Cerebellar cortex (tissue), 1 donor: Measurements from ENCODE around the gene LRP1B.

Source experiments
- DNase-seq: peaks from one replicate; pipeline ENCODE4 v3.0.0-alpha.2; 2015; ENCODE audit warnings: low spot score

LRP1B gene

GRCh38 chr2:141118836-141119235 is 1012.0 kb downstream of the LRP1B start:
- DNase-seq = no peak

DNA sequence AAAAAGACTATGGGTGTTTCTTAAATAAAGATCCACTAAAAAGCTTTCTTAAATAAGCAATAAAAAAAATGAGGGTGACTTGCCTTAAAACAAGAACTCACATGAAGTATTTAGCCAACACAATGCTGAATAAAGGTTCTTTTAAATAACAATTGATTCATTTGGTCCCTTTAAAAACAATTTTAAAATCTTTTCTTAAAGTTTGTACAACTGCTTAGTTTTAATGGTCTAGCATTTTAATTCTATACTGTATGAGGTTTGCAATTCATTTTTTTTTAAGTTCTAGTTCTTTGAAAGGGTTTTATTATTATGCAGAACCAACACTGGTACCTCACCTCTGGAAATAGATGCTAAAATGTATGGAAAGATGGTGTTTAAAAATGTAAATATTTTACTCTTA is 1017.5 kb downstream of the LRP1B start:
- DNase-seq = no peak

DNA sequence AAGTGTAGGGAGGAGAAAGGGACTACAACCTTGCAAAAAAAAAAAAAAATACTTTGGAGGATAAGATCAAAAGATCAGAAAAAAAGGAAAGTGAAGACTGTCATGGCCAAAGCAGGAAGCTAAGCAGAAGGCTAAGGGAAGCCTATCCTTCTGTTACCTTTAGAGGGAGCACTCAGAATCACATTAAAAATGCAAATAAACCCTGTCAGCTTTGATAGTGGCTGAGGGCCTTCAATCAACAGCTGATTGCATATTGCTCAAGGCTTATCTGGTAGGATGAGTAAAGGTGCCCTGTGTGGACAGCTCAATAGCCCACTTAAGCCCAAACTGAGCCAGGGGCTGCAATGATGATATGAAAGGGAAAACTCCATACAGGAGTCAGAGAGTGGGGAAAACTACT is 1021.2 kb downstream of the LRP1B start:
- DNase-seq = no peak

- DNase-seq = no peak
Measured at GRCh38 chr2:141105763-141106162, 1025.1 kb downstream of the LRP1B start.

DNA sequence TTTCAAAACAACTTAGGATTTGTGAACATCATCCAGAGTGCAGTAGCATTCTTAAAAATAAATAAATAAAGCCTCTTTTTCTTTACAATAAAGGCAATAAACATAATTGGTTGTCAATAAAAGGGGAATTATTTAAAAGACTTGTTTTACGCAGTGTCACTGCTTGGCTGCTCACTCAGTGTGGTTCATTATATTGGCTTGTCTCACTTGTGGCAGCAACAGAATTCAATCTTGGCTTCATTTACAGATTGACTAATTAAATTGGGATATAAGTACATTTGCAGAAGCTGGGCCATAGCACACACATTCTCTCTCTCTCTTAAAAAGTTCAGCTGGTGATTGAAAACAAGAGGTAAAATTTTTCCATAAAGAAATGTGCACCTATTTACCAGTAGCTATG is 1027.6 kb downstream of the LRP1B start:
- DNase-seq = no peak

- DNase-seq = no peak
Measured at GRCh38 chr2:141079231-141079630, 1051.6 kb downstream of the LRP1B start.

GRCh38 chr2:141075753-141076152 is 1055.1 kb downstream of the LRP1B start:
- DNase-seq = no peak

DNA sequence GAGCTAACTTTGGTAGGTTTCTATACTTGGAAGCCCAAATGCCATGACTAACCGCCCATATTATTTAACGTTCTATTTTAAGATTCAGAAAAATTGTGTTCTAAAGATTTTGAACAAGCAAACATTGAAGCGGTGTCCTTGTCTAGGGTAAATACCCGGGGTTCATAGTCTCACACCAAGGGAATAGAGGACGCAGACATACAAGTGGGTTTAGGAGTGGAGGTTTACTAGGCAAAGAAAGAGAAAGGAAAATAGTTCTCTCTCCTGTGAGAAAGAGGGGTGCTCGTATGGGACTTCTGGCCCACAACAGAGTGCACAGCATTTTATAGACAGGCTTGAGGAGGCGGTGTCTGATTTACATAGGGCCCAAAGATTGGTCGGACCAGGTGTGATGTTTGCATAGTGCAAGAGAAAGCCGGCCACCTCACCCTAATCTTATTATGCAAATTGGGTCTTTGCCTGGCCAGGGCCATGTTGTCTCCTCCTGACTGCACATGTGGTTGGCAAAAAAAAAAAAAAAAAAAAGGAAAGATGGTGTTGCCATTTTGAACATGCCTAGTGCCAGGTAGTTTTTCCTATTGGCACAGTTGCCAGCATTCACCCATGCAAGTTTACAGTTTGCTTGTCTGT is 1062.6 kb downstream of the LRP1B start:
- DNase-seq = no peak

DNA sequence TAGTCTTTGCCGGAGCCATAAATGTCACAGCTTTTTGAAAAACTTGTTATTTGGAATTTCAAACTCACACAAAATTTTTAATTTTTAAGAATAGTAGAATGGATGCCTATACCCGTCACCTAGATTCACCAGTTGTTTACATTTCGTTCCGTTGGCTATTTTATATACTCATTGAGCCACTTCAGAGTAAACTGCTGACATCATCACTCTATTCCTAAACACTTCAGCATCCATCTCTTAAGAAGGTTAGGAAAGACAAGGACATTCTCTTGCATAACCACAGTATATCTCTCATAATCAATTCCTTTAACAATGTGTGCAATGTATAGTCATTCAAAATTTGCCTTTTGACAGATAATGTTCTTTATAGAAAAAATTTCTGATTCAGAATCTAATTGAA is 1065.8 kb downstream of the LRP1B start:
- no peak for DNase-seq

GRCh38 chr2:141063406-141063805 is 1067.4 kb downstream of the LRP1B start:
- DNase-seq = no peak

- DNase-seq = no peak
Measured at GRCh38 chr2:141062443-141062842, 1068.4 kb downstream of the LRP1B start.

- DNase-seq = no peak
Measured at GRCh38 chr2:141062031-141062430, 1068.8 kb downstream of the LRP1B start.

GRCh38 chr2:141058556-141058955 is 1072.3 kb downstream of the LRP1B start:
- DNase-seq = no peak

- DNase-seq = no peak
Measured at GRCh38 chr2:141055531-141055930, 1075.3 kb downstream of the LRP1B start.

- no peak for DNase-seq
Measured at GRCh38 chr2:141048951-141049350, 1081.9 kb downstream of the LRP1B start.

GRCh38 chr2:141041281-141041680 is 1089.5 kb downstream of the LRP1B start:
- peak; percentile 12 for DNase-seq

GRCh38 chr2:141038341-141038740 is 1092.5 kb downstream of the LRP1B start:
- no peak for DNase-seq

DNA sequence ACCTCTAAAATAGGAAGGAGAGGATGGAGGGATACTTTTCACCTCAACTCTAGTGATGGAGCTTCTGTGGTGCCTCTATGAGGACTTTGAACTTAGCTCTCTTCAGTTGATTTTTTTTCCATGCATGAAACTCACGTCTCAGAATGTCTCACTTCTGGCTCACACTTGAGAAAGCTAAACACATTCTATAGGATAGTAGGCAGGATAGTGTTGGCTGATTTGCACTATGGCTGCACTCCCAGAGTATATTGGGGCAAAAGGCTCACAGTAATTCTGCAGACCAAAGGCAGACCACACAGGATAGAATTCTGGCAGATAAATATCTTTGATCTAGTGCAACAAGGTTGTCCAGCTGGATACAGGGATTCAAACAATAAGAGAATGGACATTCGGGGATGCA is 1093.5 kb downstream of the LRP1B start:
- no peak for DNase-seq

DNA sequence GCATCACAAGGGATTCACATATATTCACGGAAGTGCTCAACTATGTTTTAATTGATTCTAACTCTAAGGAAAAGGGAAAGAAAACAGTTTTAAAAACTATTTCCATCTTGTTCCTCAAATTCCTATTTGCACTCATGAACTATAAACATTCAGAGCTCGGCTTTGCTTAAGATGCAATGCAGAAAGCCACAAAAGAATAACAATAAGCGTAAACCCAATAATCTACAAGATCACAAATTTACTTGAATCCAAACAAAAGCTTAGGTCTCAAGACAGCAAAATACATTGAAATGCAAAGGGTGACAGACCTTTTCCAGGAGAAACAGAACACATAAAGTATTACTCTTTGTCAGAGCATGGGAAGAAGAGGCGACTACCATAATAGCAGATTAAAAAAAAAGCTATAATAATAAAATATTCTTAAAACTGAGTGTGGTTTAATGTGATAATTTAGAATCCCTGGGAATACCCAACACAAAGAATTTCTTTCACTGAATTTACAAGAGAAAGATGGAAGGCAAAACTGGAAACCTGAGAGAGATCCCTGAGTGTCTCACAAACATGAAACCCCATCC is 1094.9 kb downstream of the LRP1B start:
- DNase-seq = no peak

GRCh38 chr2:141029428-141030078 is 1101.3 kb downstream of the LRP1B start:
- no peak for DNase-seq

DNA sequence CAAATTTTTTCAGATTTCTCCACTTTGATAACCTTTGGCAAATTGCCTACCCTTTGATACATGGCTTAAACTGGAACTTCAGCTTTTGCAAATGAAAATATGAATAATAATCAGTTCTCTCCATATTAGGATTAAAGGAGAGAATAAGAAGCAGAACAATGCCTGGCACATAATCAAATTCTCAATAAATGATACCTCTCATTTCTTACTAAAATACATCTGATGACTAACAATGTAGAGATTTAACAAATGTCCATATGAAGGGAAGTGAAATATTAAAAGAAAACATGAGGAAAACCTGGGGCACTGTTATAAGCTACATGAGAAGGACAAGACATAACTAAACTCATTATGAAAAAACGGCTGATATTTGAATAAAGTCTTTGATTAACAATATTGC is 1103.6 kb downstream of the LRP1B start:
- DNase-seq = no peak

GRCh38 chr2:141021611-141022010 is 1109.2 kb downstream of the LRP1B start:
- DNase-seq = no peak

- DNase-seq = no peak
Measured at GRCh38 chr2:141021109-141021508, 1109.7 kb downstream of the LRP1B start.

- DNase-seq = no peak
Measured at GRCh38 chr2:141020346-141020745, 1110.5 kb downstream of the LRP1B start.
